Neural progenitor cell (in vitro differentiated cells): ENCODE measurements around the gene TBC1D19.

ENCODE experiments used
- CTCF ChIP-seq: fragments of 200-600 bp; sonication (generic); IDR thresholded peaks from 2 replicates; pipeline ENCODE4 v1.5.1; 2017; ENCODE audit warnings: antibody characterized with exemption, mild to moderate bottlenecking
- EZH2 ChIP-seq: fragments of 200-600 bp; sonication (generic); IDR thresholded peaks from 2 replicates; pipeline ENCODE4 v1.6.1; 2017; ENCODE audit warnings: antibody characterized with exemption, mild to moderate bottlenecking, moderate library complexity

GRCh38 chr4:26557164-26557563 lies 26.7 kb upstream of the TBC1D19 start:
- TF ChIP-seq CTCF (no peak), EZH2 (no peak)
